HCT116 (cell line): Measurements from ENCODE around the gene PLB1. TPM values are rescaled to one million over a fixed set of nuclear protein-coding genes. Genes with fewer than 3 reads are reported as not detected.

Experiments
- ATAC-seq: fragments of 200-7000 bp; cut with Tn5 transposase; 2 replicates; pipeline ENCODE4 v1.9.1; 2020; ENCODE audit warnings: mild to moderate bottlenecking, moderate library complexity
- BruUV-seq: library from RNA; stranded (reverse); fragments of 400-500 nt; replicated peaks from 2 replicates; lab custom pipeline; 2021; lab: Mats Ljungman, UMichigan
- CTCF ChIA-PET: fragments of 300-600 bp; sonication (Branson Sonifier 250); formaldehyde crosslinking; loops from one replicate; lab custom pipeline; 2021; ENCODE audit warnings: antibody characterized with exemption; lab: Charles Lee
- POLR2A ChIA-PET: fragments of 300-600, 350-600 bp; sonication (Branson Sonifier 250); formaldehyde crosslinking; loops from one replicate; lab custom pipeline; 2021; ENCODE audit warnings: antibody characterized with exemption; lab: Charles Lee
- RAD21 ChIA-PET, 2 experiments: fragments of 300-600 bp; sonication (Branson Sonifier 250); formaldehyde crosslinking; loops; one replicate each; lab custom pipeline; 2023; ENCODE audit warnings: low total read pairs in 2 of 2; ENCODE audit not compliant: uncharacterized antibody in 2 of 2, unreplicated experiment in 2 of 2, low non-redundant PET in 1 of 2; lab: Charles Lee
- DNase-seq: peaks from one replicate; pipeline ENCODE4 v3.0.0-alpha.2; 2010; ENCODE audit warnings: low read depth, low spot score
- H2AFZ ChIP-seq: fragments of 200-600 bp; shearing (Covaris generic), sonication (generic); 2 replicates; pipeline ENCODE4 v1.6.1; 2017; ENCODE audit warnings: low read depth, mixed run types, mixed read lengths, antibody characterized with exemption, low read length; ENCODE audit not compliant: poor library complexity, severe bottlenecking
- H3K27ac ChIP-seq: 2 replicates; pipeline ENCODE4 v1.5.1; 2012; ENCODE audit warnings: low read depth, low read length
- H3K27me3 ChIP-seq: fragments of 200-600 bp; sonication (generic); 2 replicates; pipeline ENCODE4 v1.6.1; 2016; ENCODE audit warnings: mixed run types, low read length, mixed read lengths; ENCODE audit not compliant: insufficient read depth
- H3K36me3 ChIP-seq, 2 experiments: fragments of 200-500 bp in 1 of 2; fragments of 200-600 bp in 1 of 2; sonication (Bioruptor generic) in 1 of 2; sonication (generic) in 1 of 2; 2 replicates each; pipeline versions ENCODE4 v1.5.1 to v1.6.1; 2014 to 2016; ENCODE audit warnings: low read length in 2 of 2, inconsistent platforms in 1 of 2, mixed read lengths in 1 of 2, mixed run types in 1 of 2; ENCODE audit not compliant: insufficient read depth in 2 of 2, control insufficient read depth in 1 of 2
- H3K4me1 ChIP-seq, 2 experiments: fragments of 200-600 bp in 1 of 2; sonication (generic) in 1 of 2; 2 replicates each; pipeline versions ENCODE4 v1.5.1 to v1.6.1; 2012 to 2017; ENCODE audit warnings: low read length in 2 of 2, inconsistent platforms in 1 of 2, mild to moderate bottlenecking in 1 of 2, mixed read lengths in 1 of 2, mixed run types in 1 of 2, moderate library complexity in 1 of 2; ENCODE audit not compliant: insufficient read depth in 2 of 2, control insufficient read depth in 1 of 2
- H3K4me2 ChIP-seq: fragments of 200-600 bp; sonication (generic); 2 replicates; pipeline ENCODE4 v1.6.1; 2017; ENCODE audit warnings: mixed run types, low read length, mixed read lengths
- H3K4me3 ChIP-seq, 2 experiments: fragments of 200-600 bp in 1 of 2; sonication (generic) in 1 of 2; replicated peaks in 1 of 2; 2 replicates each; pipeline ENCODE4 v1.5.1; 2011 to 2016; ENCODE audit warnings: low read length in 2 of 2, control low read depth in 1 of 2, low read depth in 1 of 2, mild to moderate bottlenecking in 1 of 2, mixed read lengths in 1 of 2, mixed run types in 1 of 2
- H3K79me2 ChIP-seq: fragments of 200-600 bp; sonication (generic); 2 replicates; pipeline ENCODE4 v1.6.1; 2017; ENCODE audit warnings: mild to moderate bottlenecking, mixed run types, low read length, moderate library complexity, mixed read lengths; ENCODE audit not compliant: insufficient read depth
- H3K9ac ChIP-seq: fragments of 200-600 bp; sonication (generic); 2 replicates; pipeline ENCODE4 v1.6.1; 2016; ENCODE audit warnings: low read length, mixed read lengths
- H3K9me2 ChIP-seq: fragments of 200-600 bp; sonication (generic), shearing (Covaris generic); 2 replicates; pipeline ENCODE4 v1.6.1; 2017; ENCODE audit warnings: mixed run types, mild to moderate bottlenecking, moderate library complexity; ENCODE audit not compliant: insufficient read depth
- H3K9me3 ChIP-seq, 2 experiments: fragments of 200-500 bp in 1 of 2; fragments of 200-600 bp in 1 of 2; sonication (Bioruptor generic) in 1 of 2; sonication (generic) in 1 of 2; 2 replicates each; pipeline ENCODE4 v1.6.1; 2014 to 2017; ENCODE audit warnings: low read length in 2 of 2, mixed read lengths in 2 of 2, inconsistent platforms in 1 of 2, low read depth in 1 of 2, mild to moderate bottlenecking in 1 of 2, mixed run types in 1 of 2, moderate library complexity in 1 of 2; ENCODE audit not compliant: control insufficient read depth in 1 of 2, insufficient read depth in 1 of 2
- H4K20me1 ChIP-seq: fragments of 200-600 bp; sonication (generic), shearing (Covaris generic); 2 replicates; pipeline ENCODE4 v1.6.1; 2017; ENCODE audit warnings: mixed run types, mild to moderate bottlenecking, moderate library complexity; ENCODE audit not compliant: insufficient read depth
- CBX3 ChIP-seq: IDR thresholded peaks from 2 replicates; pipeline ENCODE4 v1.6.1; 2012; ENCODE audit warnings: low read depth
- CEBPB ChIP-seq: IDR thresholded peaks from 2 replicates; pipeline ENCODE4 v1.6.1; 2012; ENCODE audit warnings: low read depth
- EGR1 ChIP-seq: IDR thresholded peaks from 2 replicates; pipeline ENCODE4 v1.6.1; 2012; ENCODE audit warnings: low read depth
- EZH2 ChIP-seq: fragments of 200-600 bp; sonication (generic); IDR thresholded peaks from 2 replicates; pipeline ENCODE4 v1.6.1; 2017; ENCODE audit warnings: antibody characterized with exemption, mixed run types
- FOSL1 ChIP-seq: IDR thresholded peaks from 2 replicates; pipeline ENCODE4 v1.6.1; 2012; ENCODE audit warnings: low read depth
- JUND ChIP-seq: IDR thresholded peaks from 2 replicates; pipeline ENCODE4 v1.6.1; 2012
- POLR2A ChIP-seq: IDR thresholded peaks from 2 replicates; pipeline ENCODE4 v1.7.0; 2011; ENCODE audit warnings: borderline replicate concordance; ENCODE audit not compliant: insufficient read depth, insufficient read length; ENCODE audit errors: extremely low read depth
- SP1 ChIP-seq: IDR thresholded peaks from 2 replicates; pipeline ENCODE4 v1.6.1; 2012; ENCODE audit warnings: low read depth
- YY1 ChIP-seq: IDR thresholded peaks from 2 replicates; pipeline ENCODE4 v1.6.1; 2011; ENCODE audit warnings: low read length, low read depth, moderate library complexity, mild to moderate bottlenecking; ENCODE audit not compliant: insufficient replicate concordance; ENCODE audit errors: extremely low read depth
- ZFX ChIP-seq: fragments of 450-650 bp; IDR thresholded peaks from 2 replicates; pipeline ENCODE4 v1.6.1; 2017
- ZNF274 ChIP-seq: fragments of 200-500 bp; sonication (Bioruptor generic); IDR thresholded peaks from 2 replicates; pipeline ENCODE4 v1.6.1; 2014; ENCODE audit warnings: mild to moderate bottlenecking, low read depth, low read length, inconsistent platforms
- intact Hi-C: fragments of 100-400 bp; cut with micrococcal nuclease; formaldehyde crosslinking; loops from 2 replicates; pipeline ENCODE4 v1.10.0; 2022
- total RNA-seq: library from RNA; stranded (reverse); gene quantifications from one replicate; pipeline ENCODE4 v1.2.1, GENCODE V29; 2021; ENCODE audit not compliant: unreplicated experiment
- TF ChIP-seq, protein P1 (sequence below): IDR thresholded peaks from 2 replicates; pipeline ENCODE4 v1.6.1; 2012
- TF ChIP-seq, protein P2 (sequence below), 3 experiments: fragments of 200-600 bp in 1 of 3; sonication (generic) in 1 of 3; IDR thresholded peaks in 2 of 3; conservative IDR thresholded peaks in 1 of 3; 2 replicates each; pipeline ENCODE4 v1.5.1; 2012 to 2017; ENCODE audit warnings: low read depth in 2 of 3, low read length in 2 of 3, antibody characterized with exemption in 1 of 3, borderline replicate concordance in 1 of 3, control low read depth in 1 of 3, mild to moderate bottlenecking in 1 of 3, mixed read lengths in 1 of 3, mixed run types in 1 of 3, moderate library complexity in 1 of 3; ENCODE audit not compliant: insufficient read depth in 1 of 3
- TF ChIP-seq, protein P3 (sequence below): IDR thresholded peaks from 2 replicates; pipeline ENCODE4 v1.6.1; 2012
- TF ChIP-seq, protein P4 (sequence below): IDR thresholded peaks from 2 replicates; pipeline ENCODE4 v1.6.1; 2011; ENCODE audit warnings: mild to moderate bottlenecking, low read length, moderate library complexity; ENCODE audit not compliant: insufficient replicate concordance; ENCODE audit errors: extremely low read depth
- TF ChIP-seq, protein P5 (sequence below): IDR thresholded peaks from 2 replicates; pipeline ENCODE4 v1.6.1; 2012; ENCODE audit warnings: low read depth

Gene PLB1
- total RNA-seq, 1 experiment from 2014 or later = 0.49 TPM

DNA sequence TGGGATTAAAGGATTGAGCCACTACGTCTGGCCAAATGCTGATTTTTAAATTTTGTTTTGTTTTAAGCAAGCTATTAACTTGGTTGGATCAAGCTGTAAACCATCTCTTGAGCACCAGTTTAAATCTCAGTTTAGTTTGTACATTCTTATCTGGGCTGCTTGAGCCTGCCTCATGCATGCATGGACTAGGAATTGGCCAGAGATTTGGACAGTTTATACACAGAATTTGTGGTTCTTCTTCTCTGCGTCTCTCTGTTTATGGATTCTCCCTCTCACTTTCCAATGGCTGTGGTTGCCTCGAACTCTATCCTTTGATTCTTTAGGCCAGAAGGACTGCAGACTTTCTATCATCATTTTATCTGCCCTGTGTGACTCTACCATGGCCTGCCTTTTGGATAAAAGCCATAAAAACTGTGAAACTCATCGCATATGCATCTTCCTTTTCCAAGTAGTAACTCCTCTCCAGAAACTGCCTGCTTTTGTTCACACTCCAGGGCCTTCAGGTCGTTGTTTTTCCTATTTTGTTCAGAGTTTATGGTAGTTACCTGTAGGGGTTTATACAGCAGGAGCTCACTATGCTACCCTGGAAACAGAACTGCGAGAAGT, 32.5 kb upstream of the PLB1 start:
- TF ChIP-seq YY1 = no peak
- TF ChIP-seq POLR2A = no peak
- TF ChIP-seq, protein P1, sequence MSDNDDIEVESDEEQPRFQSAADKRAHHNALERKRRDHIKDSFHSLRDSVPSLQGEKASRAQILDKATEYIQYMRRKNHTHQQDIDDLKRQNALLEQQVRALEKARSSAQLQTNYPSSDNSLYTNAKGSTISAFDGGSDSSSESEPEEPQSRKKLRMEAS = no peak
- TF ChIP-seq JUND = no peak
- TF ChIP-seq, protein P2, sequence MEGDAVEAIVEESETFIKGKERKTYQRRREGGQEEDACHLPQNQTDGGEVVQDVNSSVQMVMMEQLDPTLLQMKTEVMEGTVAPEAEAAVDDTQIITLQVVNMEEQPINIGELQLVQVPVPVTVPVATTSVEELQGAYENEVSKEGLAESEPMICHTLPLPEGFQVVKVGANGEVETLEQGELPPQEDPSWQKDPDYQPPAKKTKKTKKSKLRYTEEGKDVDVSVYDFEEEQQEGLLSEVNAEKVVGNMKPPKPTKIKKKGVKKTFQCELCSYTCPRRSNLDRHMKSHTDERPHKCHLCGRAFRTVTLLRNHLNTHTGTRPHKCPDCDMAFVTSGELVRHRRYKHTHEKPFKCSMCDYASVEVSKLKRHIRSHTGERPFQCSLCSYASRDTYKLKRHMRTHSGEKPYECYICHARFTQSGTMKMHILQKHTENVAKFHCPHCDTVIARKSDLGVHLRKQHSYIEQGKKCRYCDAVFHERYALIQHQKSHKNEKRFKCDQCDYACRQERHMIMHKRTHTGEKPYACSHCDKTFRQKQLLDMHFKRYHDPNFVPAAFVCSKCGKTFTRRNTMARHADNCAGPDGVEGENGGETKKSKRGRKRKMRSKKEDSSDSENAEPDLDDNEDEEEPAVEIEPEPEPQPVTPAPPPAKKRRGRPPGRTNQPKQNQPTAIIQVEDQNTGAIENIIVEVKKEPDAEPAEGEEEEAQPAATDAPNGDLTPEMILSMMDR (IDR thresholded peaks at IDR 0.05 in 2 of 3, conservative IDR thresholded peaks at IDR 0.05 in 1 of 3; ENCODE audit: borderline replicate concordance in 1 of 3, insufficient read depth in 1 of 3, low read depth in 2 of 3, low read length in 2 of 3) = no peak
- TF ChIP-seq, protein P3, sequence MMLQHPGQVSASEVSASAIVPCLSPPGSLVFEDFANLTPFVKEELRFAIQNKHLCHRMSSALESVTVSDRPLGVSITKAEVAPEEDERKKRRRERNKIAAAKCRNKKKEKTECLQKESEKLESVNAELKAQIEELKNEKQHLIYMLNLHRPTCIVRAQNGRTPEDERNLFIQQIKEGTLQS = no peak
- TF ChIP-seq, protein P4, sequence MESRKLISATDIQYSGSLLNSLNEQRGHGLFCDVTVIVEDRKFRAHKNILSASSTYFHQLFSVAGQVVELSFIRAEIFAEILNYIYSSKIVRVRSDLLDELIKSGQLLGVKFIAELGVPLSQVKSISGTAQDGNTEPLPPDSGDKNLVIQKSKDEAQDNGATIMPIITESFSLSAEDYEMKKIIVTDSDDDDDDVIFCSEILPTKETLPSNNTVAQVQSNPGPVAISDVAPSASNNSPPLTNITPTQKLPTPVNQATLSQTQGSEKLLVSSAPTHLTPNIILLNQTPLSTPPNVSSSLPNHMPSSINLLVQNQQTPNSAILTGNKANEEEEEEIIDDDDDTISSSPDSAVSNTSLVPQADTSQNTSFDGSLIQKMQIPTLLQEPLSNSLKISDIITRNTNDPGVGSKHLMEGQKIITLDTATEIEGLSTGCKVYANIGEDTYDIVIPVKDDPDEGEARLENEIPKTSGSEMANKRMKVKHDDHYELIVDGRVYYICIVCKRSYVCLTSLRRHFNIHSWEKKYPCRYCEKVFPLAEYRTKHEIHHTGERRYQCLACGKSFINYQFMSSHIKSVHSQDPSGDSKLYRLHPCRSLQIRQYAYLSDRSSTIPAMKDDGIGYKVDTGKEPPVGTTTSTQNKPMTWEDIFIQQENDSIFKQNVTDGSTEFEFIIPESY = no peak
- TF ChIP-seq, protein P5, sequence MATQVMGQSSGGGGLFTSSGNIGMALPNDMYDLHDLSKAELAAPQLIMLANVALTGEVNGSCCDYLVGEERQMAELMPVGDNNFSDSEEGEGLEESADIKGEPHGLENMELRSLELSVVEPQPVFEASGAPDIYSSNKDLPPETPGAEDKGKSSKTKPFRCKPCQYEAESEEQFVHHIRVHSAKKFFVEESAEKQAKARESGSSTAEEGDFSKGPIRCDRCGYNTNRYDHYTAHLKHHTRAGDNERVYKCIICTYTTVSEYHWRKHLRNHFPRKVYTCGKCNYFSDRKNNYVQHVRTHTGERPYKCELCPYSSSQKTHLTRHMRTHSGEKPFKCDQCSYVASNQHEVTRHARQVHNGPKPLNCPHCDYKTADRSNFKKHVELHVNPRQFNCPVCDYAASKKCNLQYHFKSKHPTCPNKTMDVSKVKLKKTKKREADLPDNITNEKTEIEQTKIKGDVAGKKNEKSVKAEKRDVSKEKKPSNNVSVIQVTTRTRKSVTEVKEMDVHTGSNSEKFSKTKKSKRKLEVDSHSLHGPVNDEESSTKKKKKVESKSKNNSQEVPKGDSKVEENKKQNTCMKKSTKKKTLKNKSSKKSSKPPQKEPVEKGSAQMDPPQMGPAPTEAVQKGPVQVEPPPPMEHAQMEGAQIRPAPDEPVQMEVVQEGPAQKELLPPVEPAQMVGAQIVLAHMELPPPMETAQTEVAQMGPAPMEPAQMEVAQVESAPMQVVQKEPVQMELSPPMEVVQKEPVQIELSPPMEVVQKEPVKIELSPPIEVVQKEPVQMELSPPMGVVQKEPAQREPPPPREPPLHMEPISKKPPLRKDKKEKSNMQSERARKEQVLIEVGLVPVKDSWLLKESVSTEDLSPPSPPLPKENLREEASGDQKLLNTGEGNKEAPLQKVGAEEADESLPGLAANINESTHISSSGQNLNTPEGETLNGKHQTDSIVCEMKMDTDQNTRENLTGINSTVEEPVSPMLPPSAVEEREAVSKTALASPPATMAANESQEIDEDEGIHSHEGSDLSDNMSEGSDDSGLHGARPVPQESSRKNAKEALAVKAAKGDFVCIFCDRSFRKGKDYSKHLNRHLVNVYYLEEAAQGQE = no peak
- TF ChIP-seq ZNF274 = no peak
- TF ChIP-seq CBX3 = no peak
- TF ChIP-seq FOSL1 = no peak
- no peak for TF ChIP-seq EGR1
- no peak for TF ChIP-seq CEBPB
- no peak for TF ChIP-seq EZH2
- no peak for TF ChIP-seq ZFX
- TF ChIP-seq SP1 = no peak
- POLR2A ChIA-PET = no interaction called here

More for the DNA sequence above, 32.5 kb upstream of the PLB1 start:
- Histone ChIP-seq H3K27ac (no peak overlapping the region), H3K4me3 (no peak overlapping the region), H3K27me3 (no peaks in the 10 kb centered on the region), H2AFZ (no peak overlapping the region), H3K9me2 (no peaks in the 10 kb centered on the region), H3K4me2 (no peak overlapping the region), H3K79me2 (no peaks in the 10 kb centered on the region), H3K36me3 (no peaks in the 10 kb centered on the region), H4K20me1 (no peaks in the 10 kb centered on the region), H3K9me3 (peaks cover 0 to 4% of the 10 kb centered on the region in 2 experiments; a peak in 1 of 4 replicates), H3K4me1 (no peaks in the 10 kb centered on the region), H3K9ac (no peak overlapping the region)
- RAD21 ChIA-PET = no interaction called here
- CTCF ChIA-PET = no interaction called here
- intact Hi-C loops = no loop called here
- ATAC-seq (no peak), DNase-seq (no peak)
- BruUV-seq = no TSS peak
